Right ventricle myocardium superior (tissue), 1 donor: ENCODE measurements around the gene VANGL2. TPM values are rescaled to one million over a fixed set of nuclear protein-coding genes. Genes with fewer than 3 reads are reported as not detected.
"Not testable (repeated sequence)": the region's sequence is repeated elsewhere in the genome, so short reads cannot be mapped to it uniquely, and the experiment has no call there.

Source experiments
- ATAC-seq: fragments of 200-7000 bp; cut with Tn5 transposase; one replicate; pipeline ENCODE4 v1.9.1; 2020; ENCODE audit warnings: mild to moderate bottlenecking; ENCODE audit not compliant: poor library complexity
- DNase-seq: peaks from one replicate; pipeline ENCODE4 v3.0.0-alpha.2; 2020
- intact Hi-C: fragments of 100-400 bp; cut with DNase I; formaldehyde crosslinking; loops from one replicate; pipeline ENCODE4 v1.11.2; 2022
- total RNA-seq: library from RNA; stranded (reverse); fragmentation: NEBNext Ultra II Directional; extraction: Animal tissue kit (Norgen Biotek cat#: 25700); gene quantifications from one replicate; pipeline ENCODE4 v1.2.1, GENCODE V29; 2021
- donor health status: DM: no; HTN: yes; CAD: no; lungs with severe emphysema.

The VANGL2 gene
- total RNA-seq, 1 donor from 2014 or later = 1.9 TPM

DNA sequence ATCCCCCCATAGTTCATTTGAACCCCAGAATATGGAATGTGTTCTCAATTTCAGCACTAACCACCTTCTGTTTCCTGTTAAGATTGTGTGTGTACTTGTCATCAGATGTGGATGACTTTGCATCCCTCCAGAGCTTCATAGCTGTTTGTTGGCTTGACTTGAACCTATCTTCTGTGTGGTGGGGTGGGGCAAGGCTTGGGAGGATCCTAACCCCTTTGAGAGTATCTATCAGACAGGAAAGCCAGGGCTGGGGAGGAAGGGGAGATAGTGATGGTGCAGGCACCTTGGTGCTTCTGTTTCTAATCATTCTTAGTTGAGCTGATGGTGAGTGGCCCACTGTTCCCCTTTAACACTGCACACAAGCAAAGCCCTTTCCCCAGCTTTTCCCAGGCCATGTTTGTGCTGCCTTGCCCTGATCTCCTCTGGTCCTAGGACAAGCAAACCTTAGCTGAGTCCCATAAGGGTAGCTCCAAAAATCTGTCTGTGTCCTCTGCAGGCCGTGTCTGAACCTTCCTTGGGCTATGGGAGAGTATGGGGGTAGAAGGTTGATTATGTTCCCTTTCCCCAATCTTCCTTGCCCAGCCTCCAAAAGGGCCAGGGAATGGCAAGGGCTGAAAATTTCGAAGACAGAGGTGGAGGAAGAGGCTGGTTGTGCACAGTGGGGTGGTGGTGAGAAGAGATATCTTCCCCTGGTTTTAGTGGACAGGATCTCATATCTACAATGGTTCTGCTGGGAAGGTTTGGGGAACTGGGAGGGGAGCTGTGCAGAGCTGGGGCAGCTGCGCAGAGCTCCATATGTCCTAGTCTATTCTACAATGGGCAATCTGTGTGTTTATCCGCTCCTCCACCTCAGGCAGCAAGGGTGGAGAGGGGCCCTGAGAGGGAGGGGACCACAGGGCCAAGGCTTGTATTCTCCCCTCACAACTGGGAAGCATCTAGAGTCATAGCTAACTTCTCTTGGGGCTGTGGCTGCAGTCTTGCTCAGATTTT lies 32.1 kb upstream of the VANGL2 start:
- no peak for DNase-seq
- intact Hi-C loops = no loop called here

GRCh38 chr1:160369087-160369486 lies 31.3 kb upstream of the VANGL2 start:
- DNase-seq = no peak
- intact Hi-C loops = no loop called here
- ATAC-seq = no peak

More for the DNA sequence above, 32.1 kb upstream of the VANGL2 start:
- ATAC-seq = no peak

- no peak for ATAC-seq
- DNase-seq = no peak
- intact Hi-C loops = loop anchor here (10.0 kb wide), 1 partner anchor 286 kb away; the partner anchor contains the start of gene KCNJ9
Observed at GRCh38 chr1:160370561-160371345, 29.6 kb upstream of the VANGL2 start.

DNA sequence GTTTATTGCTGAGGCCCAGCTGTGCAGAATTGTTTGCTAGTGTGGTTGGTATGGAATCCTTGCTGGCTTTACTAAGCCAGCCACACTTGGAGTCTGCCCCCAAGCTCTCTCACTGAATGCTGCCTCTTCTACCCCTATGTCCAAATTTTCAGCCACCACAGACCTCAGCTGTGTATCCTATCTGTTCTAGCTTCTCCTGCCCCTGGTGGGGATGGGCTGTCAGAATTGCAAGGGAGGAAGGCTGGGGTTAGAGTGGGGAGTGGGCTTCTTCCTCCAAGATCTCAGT lies 29.1 kb upstream of the VANGL2 start:
- ATAC-seq (no peak), DNase-seq (no peak)
- intact Hi-C loops = loop anchor here (10.0 kb wide), 1 partner anchor 286 kb away; the partner anchor contains the start of gene KCNJ9

- no peak for ATAC-seq
- no peak for DNase-seq
- intact Hi-C loops = loop anchor here (10.0 kb wide), 1 partner anchor 287 kb away; the partner anchor contains the start of gene KCNJ9
Observed at GRCh38 chr1:160371756-160372155, 28.6 kb upstream of the VANGL2 start.

DNA sequence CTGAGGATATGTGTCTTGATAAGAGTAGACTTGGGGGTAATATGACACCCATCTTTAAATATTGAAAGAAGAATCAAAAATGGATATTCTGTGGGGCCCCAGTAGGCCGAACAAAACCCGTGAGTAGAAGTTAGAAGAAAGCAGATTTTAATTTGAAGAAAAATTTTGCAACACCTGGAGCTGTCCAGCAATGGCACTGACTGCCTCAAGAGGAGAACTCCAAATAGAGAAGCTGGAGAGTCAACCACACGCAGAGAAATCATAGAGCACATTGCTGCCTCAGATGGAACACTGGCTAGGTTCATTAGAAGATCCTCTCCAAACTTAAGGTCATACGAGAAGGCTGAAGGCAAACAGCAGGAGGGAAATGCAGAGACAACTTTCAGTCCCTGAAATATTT lies 26.7 kb upstream of the VANGL2 start:
- intact Hi-C loops = loop anchor here (10.0 kb wide), 1 partner anchor 289 kb away; the partner anchor contains the start of gene KCNJ9
- ATAC-seq (no peak), DNase-seq (no peak)

- ATAC-seq (no peak), DNase-seq (peak; percentile 52)
- intact Hi-C loops = loop anchor here (10.0 kb wide), 1 partner anchor 290 kb away; the partner anchor contains the start of gene KCNJ9
Observed at GRCh38 chr1:160374306-160375110, 25.9 kb upstream of the VANGL2 start.

DNA sequence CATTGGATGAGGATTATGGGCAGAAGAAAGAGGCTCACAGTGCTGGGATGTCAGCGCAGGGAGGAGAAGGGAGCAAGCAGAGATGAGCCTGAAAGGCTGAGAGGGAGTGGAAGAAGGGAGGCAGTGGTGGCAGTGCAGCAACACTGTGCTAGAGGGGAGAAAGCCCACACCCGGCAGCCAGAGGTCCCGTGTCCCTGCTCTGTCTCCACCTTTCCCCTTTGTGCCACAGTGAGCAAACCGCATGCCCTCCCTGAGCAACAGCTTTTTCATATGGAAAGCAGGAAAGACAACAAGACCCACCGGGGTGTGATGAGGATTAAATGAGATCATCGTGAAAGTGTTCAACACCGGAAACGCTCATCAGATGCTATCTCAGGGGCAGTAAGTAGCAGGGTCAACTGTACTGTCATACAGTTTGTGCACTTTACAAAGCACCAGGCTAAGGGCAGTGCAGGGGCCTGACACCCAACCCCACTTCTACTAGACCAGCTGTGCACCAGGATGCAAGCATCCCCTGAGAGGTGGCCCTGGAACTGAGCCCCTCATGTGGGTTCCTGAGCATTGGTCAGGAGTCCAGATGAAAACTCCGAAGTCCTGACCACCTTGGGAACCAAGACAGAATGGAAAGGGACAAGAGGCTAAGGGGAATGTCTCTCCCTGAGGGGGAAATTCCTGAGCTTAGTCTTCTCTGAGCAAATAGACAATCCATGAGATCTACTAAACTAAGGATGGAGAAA lies 24.4 kb upstream of the VANGL2 start:
- ATAC-seq = peak; percentile 43
- intact Hi-C loops = loop anchor here (10.0 kb wide), 1 partner anchor 291 kb away; the partner anchor contains the start of gene KCNJ9
- no peak for DNase-seq

DNA sequence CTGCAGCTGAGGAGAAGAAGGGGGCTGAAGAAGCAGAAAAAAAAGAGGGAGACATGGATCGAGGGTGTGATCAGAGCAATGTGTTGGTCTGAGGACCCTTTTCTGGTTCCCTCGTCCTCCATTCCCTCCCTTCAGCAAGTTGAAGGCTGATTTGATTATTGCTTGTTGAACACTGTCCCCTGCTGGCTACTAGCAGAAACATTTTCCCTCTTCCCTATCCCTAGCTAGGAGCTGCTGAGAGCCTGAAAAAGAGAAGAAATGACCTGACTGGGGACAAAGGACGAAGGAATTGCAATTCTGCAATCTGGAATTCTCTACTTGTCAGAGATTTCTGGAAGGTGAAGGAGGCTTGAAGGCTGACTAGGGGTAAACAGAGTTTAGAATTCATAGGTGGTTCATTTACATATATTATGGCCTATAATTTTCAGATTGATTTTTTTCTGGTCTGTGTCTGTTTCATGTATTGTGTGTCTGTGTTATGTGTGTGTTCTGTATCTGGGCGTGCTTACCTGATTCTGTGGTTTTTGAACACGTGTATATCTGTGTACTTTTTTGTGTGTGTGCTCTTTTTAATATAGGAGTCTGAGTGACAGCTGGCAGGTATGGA lies 23.7 kb upstream of the VANGL2 start:
- DNase-seq = no peak
- intact Hi-C loops = loop anchor here (10.0 kb wide), 1 partner anchor 292 kb away; the partner anchor contains the start of gene KCNJ9
- peak; percentile 90 for ATAC-seq

GRCh38 chr1:160377585-160378206 lies 22.7 kb upstream of the VANGL2 start:
- DNase-seq (no peak), ATAC-seq (no peak)
- intact Hi-C loops = loop anchor here (10.0 kb wide), 1 partner anchor 293 kb away; the partner anchor contains the start of gene KCNJ9

DNA sequence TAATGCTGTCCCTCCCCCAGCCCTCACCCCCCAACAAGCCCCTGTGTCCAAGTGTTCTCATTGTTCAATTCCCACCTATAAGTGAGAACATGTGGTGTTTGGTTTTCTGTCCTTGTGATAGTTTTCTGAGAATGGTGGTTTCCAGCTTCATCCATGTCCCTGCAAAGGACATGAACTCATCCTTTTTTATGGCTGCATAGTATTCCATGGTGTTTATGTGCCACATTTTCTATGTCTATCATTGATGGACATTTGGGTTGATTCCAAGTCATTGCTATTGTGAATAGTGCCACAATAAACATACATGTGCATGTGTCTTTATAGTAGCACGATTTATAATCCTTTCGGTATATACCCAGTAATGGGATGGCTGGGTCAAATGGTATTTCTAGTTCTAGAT lies 15.6 kb upstream of the VANGL2 start:
- ATAC-seq, intact Hi-C loops, DNase-seq: not testable (repeated sequence)

DNA sequence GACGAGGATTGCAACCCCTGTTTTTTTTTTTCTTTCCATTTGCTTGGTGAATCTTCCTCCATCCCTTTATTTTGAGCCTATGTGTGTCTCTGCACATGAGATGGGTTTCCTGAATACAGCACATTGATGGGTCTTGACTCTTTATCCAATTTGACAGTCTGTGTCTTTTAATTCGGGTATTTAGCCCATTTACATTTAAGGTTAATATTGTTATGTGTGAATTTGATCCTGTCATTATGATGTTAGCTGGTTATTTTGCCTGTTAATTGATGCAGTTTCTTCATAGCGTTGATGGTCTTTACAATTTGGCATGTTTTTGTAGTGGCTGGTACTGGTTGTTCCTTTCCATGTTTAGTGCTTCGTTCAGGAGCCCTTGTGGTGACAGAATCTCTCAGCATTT lies 12.0 kb upstream of the VANGL2 start:
- intact Hi-C loops, DNase-seq, ATAC-seq: not testable (repeated sequence)

GRCh38 chr1:160394673-160395072 lies 5.7 kb upstream of the VANGL2 start:
- DNase-seq (no peak), ATAC-seq (no peak)
- intact Hi-C loops = no loop called here

GRCh38 chr1:160397651-160398050 lies 2.7 kb upstream of the VANGL2 start:
- intact Hi-C loops = no loop called here
- DNase-seq = no peak
- ATAC-seq = no peak

DNA sequence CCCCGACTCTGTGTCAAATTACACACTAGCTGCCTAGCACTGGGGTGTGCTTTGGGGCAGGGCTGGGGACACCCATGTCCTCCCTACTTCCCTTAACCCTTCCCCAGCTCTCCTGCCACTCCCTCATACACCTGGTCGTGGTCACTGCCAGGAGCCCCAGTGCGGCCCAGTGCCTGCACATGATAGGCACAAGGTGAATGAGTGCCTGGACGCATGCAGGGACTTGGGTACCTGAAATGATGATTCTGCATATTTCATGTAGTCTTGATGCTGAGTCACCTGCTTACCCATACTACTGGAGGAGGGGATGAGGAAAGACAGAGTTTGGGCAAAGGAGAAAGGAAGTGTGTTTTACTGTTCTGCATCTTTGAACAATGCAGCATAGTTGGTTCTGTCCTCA lies 1.5 kb upstream of the VANGL2 start:
- no peak for ATAC-seq
- DNase-seq = no peak
- intact Hi-C loops = no loop called here

- DNase-seq = no peak
- ATAC-seq = no peak
- intact Hi-C loops = no loop called here
Observed at GRCh38 chr1:160399544-160400222, 681 bp upstream of the VANGL2 start.
